ENCODE measurements around the gene MAN2A2.

MAN2A2 gene

GRCh38 chr15:90952901-90953677 is 50.0 kb downstream of the MAN2A2 start:
- Histone ChIP-seq H3K4me1 (ENCODE audit: control insufficient read depth, insufficient read depth, low read length) (peaks cover 32% of the 10 kb centered on the region), H3K9ac (ENCODE audit: low read length) (no peak overlapping the region), H3K9me3 (ENCODE audit: control insufficient read depth, low read length) (no peaks in the 10 kb centered on the region), H3K4me3 (ENCODE audit: low read length) (no peak overlapping the region), H3K36me3 (ENCODE audit: control insufficient read depth, insufficient read depth, low read length) (no peaks in the 10 kb centered on the region), H3K27me3 (ENCODE audit: control insufficient read depth, insufficient read depth, low read length) (no peaks in the 10 kb centered on the region)

- Histone ChIP-seq H3K36me3 (ENCODE audit: control insufficient read depth, insufficient read depth, low read length) (no peaks in the 10 kb centered on the region), H3K27me3 (ENCODE audit: control insufficient read depth, insufficient read depth, low read length) (no peaks in the 10 kb centered on the region), H3K4me3 (ENCODE audit: low read length) (peak overlapping the region; percentile 95), H3K9ac (ENCODE audit: low read length) (peak overlapping the region; percentile 91), H3K9me3 (ENCODE audit: control insufficient read depth, low read length) (no peaks in the 10 kb centered on the region), H3K4me1 (ENCODE audit: control insufficient read depth, insufficient read depth, low read length) (peaks cover 32% of the 10 kb centered on the region)
Measured at GRCh38 chr15:90953947-90954711, 51.0 kb downstream of the MAN2A2 start.

GRCh38 chr15:90954712-90955623 is 51.9 kb downstream of the MAN2A2 start, which contains the start of gene RCCD1:
TSS of gene RCCD1 (plus strand) at chr15:90954884. CDS start at chr15:90956735, 1,851 bp downstream.
- Histone ChIP-seq H3K9me3 (ENCODE audit: control insufficient read depth, low read length) (no peaks in the 10 kb centered on the region), H3K4me3 (ENCODE audit: low read length) (peak within 1 kb of the TSS; percentile 95), H3K27me3 (ENCODE audit: control insufficient read depth, insufficient read depth, low read length) (no peaks in the 10 kb centered on the region), H3K36me3 (ENCODE audit: control insufficient read depth, insufficient read depth, low read length) (no peaks in the 10 kb centered on the region), H3K9ac (ENCODE audit: low read length) (peak within 1 kb of the TSS; percentile 91), H3K4me1 (ENCODE audit: control insufficient read depth, insufficient read depth, low read length) (peaks cover 24% of the 10 kb centered on the region)

- peak overlapping the region; percentile 91 for H3K9ac ChIP-seq (ENCODE audit: low read length)
- no peaks in the 10 kb centered on the region for H3K9me3 ChIP-seq (ENCODE audit: control insufficient read depth, low read length)
- peak overlapping the region; percentile 95 for H3K4me3 ChIP-seq (ENCODE audit: low read length)
- H3K36me3 ChIP-seq (ENCODE audit: control insufficient read depth, insufficient read depth, low read length), result no peaks in the 10 kb centered on the region
- H3K27me3 ChIP-seq (ENCODE audit: control insufficient read depth, insufficient read depth, low read length), result no peaks in the 10 kb centered on the region
- H3K4me1 ChIP-seq (ENCODE audit: control insufficient read depth, insufficient read depth, low read length), result peaks cover 23% of the 10 kb centered on the region
Measured at GRCh38 chr15:90955624-90956273, 52.6 kb downstream of the MAN2A2 start.

- H3K4me3 ChIP-seq (ENCODE audit: low read length), result peak overlapping the region; percentile 46
- no peaks in the 10 kb centered on the region for H3K36me3 ChIP-seq (ENCODE audit: control insufficient read depth, insufficient read depth, low read length)
- H3K9me3 ChIP-seq (ENCODE audit: control insufficient read depth, low read length), result no peaks in the 10 kb centered on the region
- peaks cover 23% of the 10 kb centered on the region for H3K4me1 ChIP-seq (ENCODE audit: control insufficient read depth, insufficient read depth, low read length)
- no peaks in the 10 kb centered on the region for H3K27me3 ChIP-seq (ENCODE audit: control insufficient read depth, insufficient read depth, low read length)
- H3K9ac ChIP-seq (ENCODE audit: low read length), result peak overlapping the region; percentile 70
Measured at GRCh38 chr15:90956274-90957030, 53.4 kb downstream of the MAN2A2 start.

GRCh38 chr15:90957031-90957790 is 54.1 kb downstream of the MAN2A2 start:
- Histone ChIP-seq H3K27me3 (ENCODE audit: control insufficient read depth, insufficient read depth, low read length) (no peaks in the 10 kb centered on the region), H3K4me1 (ENCODE audit: control insufficient read depth, insufficient read depth, low read length) (peaks cover 23% of the 10 kb centered on the region), H3K9ac (ENCODE audit: low read length) (peak overlapping the region; percentile 70), H3K36me3 (ENCODE audit: control insufficient read depth, insufficient read depth, low read length) (no peaks in the 10 kb centered on the region), H3K4me3 (ENCODE audit: low read length) (peak overlapping the region; percentile 46), H3K9me3 (ENCODE audit: control insufficient read depth, low read length) (no peaks in the 10 kb centered on the region)

- Histone ChIP-seq H3K4me3 (ENCODE audit: low read length) (no peak overlapping the region), H3K36me3 (ENCODE audit: control insufficient read depth, insufficient read depth, low read length) (no peaks in the 10 kb centered on the region), H3K9me3 (ENCODE audit: control insufficient read depth, low read length) (no peaks in the 10 kb centered on the region), H3K9ac (ENCODE audit: low read length) (peak overlapping the region; percentile 70), H3K4me1 (ENCODE audit: control insufficient read depth, insufficient read depth, low read length) (peaks cover 23% of the 10 kb centered on the region), H3K27me3 (ENCODE audit: control insufficient read depth, insufficient read depth, low read length) (no peaks in the 10 kb centered on the region)
Measured at GRCh38 chr15:90957791-90958190, 54.7 kb downstream of the MAN2A2 start.

GRCh38 chr15:90959028-90959595 is 56.0 kb downstream of the MAN2A2 start:
- H3K9ac ChIP-seq (ENCODE audit: low read length), result no peak overlapping the region
- H3K4me1 ChIP-seq (ENCODE audit: control insufficient read depth, insufficient read depth, low read length), result peaks cover 23% of the 10 kb centered on the region
- no peaks in the 10 kb centered on the region for H3K27me3 ChIP-seq (ENCODE audit: control insufficient read depth, insufficient read depth, low read length)

GRCh38 chr15:90959894-90960293 is 56.8 kb downstream of the MAN2A2 start:
- no peak overlapping the region for H3K4me3 ChIP-seq (ENCODE audit: low read length)
- no peak overlapping the region for H3K9ac ChIP-seq (ENCODE audit: low read length)
- H3K4me1 ChIP-seq (ENCODE audit: control insufficient read depth, insufficient read depth, low read length), result peaks cover 23% of the 10 kb centered on the region
- no peaks in the 10 kb centered on the region for H3K27me3 ChIP-seq (ENCODE audit: control insufficient read depth, insufficient read depth, low read length)
- no peaks in the 10 kb centered on the region for H3K36me3 ChIP-seq (ENCODE audit: control insufficient read depth, insufficient read depth, low read length)
- H3K9me3 ChIP-seq (ENCODE audit: control insufficient read depth, low read length), result no peaks in the 10 kb centered on the region

More at GRCh38 chr15:90959028-90959595, 56.0 kb downstream of the MAN2A2 start:
- H3K4me3 ChIP-seq (ENCODE audit: low read length), result no peak overlapping the region
- no peaks in the 10 kb centered on the region for H3K9me3 ChIP-seq (ENCODE audit: control insufficient read depth, low read length)
- H3K36me3 ChIP-seq (ENCODE audit: control insufficient read depth, insufficient read depth, low read length), result no peaks in the 10 kb centered on the region

Data from mucosa of stomach (tissue), 1 donor.